T-helper 2 cell treated with Interferon-gamma antibody and Interleukin-4, amounts not matched to agents 5 μg/mL and 100 μg/mL, for 36 hours (primary cell): ENCODE data around the gene EIF4G3.
A peak's percentile ranks its signal among the peaks of the same experiment; 100 is the strongest.
"Not testable (repeated sequence)": the region's sequence is repeated elsewhere in the genome, so short reads cannot be mapped to it uniquely, and the experiment has no call there.

Experiments used
- DNase-seq: peaks from one replicate; pipeline ENCODE4 v3.0.0; 2021; ENCODE audit warnings: low spot score
- H3K27ac Mint-ChIP-seq: one replicate; pipeline ENCODE4 v1.8.0; 2021; ENCODE audit warnings: mild to moderate bottlenecking, mixed read lengths
- H3K27me3 Mint-ChIP-seq: one replicate; pipeline ENCODE4 v1.8.0; 2021; ENCODE audit warnings: low read depth, mixed read lengths
- H3K36me3 Mint-ChIP-seq: one replicate; pipeline ENCODE4 v1.8.0; 2021; ENCODE audit warnings: low read depth, mixed read lengths
- H3K4me1 Mint-ChIP-seq: one replicate; pipeline ENCODE4 v1.8.0; 2021; ENCODE audit warnings: low read depth, mixed read lengths
- H3K4me3 Mint-ChIP-seq: one replicate; pipeline ENCODE4 v1.8.0; 2022; ENCODE audit warnings: mild to moderate bottlenecking, moderate library complexity, mixed read lengths
- H3K9me3 Mint-ChIP-seq: one replicate; pipeline ENCODE4 v1.8.0; 2021; ENCODE audit warnings: mixed read lengths

EIF4G3 gene

DNA sequence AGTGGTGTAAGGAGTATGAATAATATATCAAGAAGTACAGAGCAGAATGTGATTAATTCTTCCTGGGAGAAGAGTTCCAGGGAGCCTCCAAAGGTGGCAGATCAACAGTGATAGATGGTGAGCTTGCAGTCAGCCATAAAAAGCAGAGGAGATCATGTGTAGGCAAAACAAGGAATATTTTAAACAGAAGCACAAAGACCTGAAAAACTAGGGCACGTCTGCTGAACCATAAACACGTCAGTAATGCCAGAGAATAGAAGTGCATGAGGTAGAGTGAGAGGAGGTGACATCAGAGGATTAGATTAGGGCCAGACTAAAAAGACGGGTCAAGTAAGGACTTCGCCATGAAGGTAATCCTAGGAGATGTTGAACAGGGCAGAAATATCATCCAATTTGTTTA is 151.8 kb downstream of the EIF4G3 start:
- no peaks in the 10 kb centered on the region for H3K27me3 Mint-ChIP-seq
- no peaks in the 10 kb centered on the region for H3K9me3 Mint-ChIP-seq
- peaks cover 11% of the 10 kb centered on the region for H3K36me3 Mint-ChIP-seq
- no peak overlapping the region for H3K4me3 Mint-ChIP-seq
- no peak overlapping the region for H3K27ac Mint-ChIP-seq
- H3K4me1 Mint-ChIP-seq: peaks cover 22% of the 10 kb centered on the region
- DNase-seq: no peak

DNA sequence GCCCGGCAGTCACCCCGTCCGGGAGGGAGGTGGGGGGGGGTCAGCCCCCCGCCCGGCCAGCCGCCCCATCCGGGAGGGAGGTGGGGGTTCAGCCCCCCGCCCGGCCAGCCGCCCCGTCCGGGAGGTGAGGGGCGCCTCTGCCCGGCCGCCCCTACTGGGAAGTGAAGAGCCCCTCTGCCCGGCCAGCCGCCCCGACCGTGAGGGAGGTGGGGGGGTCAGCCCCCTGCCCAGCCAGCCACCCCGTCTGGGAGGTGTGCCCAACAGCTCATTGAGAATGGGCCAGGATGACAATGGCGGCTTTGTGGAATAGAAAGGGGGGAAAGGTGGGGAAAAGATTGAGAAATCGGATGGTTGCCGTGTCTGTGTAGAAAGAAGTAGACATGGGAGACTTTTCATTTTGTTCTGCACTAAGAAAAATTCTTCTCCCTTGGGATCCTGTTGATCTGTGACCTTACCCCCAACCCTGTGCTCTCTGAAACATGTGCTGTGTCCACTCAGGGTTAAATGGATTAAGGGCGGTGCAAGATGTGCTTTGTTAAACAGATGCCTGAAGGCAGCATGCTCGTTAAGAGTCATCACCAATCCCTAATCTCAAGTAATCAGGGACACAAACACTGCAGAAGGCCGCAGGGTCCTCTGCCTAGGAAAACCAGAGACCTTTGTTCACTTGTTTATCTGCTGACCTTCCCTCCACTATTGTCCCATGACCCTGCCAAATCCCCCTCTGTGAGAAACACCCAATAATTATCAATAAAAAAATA is 152.4 kb downstream of the EIF4G3 start:
- peaks cover 11% of the 10 kb centered on the region for H3K36me3 Mint-ChIP-seq
- H3K27ac Mint-ChIP-seq, H3K4me3 Mint-ChIP-seq, DNase-seq, H3K9me3 Mint-ChIP-seq, H3K27me3 Mint-ChIP-seq: not testable (repeated sequence)
- H3K4me1 Mint-ChIP-seq: peaks cover 22% of the 10 kb centered on the region

DNA sequence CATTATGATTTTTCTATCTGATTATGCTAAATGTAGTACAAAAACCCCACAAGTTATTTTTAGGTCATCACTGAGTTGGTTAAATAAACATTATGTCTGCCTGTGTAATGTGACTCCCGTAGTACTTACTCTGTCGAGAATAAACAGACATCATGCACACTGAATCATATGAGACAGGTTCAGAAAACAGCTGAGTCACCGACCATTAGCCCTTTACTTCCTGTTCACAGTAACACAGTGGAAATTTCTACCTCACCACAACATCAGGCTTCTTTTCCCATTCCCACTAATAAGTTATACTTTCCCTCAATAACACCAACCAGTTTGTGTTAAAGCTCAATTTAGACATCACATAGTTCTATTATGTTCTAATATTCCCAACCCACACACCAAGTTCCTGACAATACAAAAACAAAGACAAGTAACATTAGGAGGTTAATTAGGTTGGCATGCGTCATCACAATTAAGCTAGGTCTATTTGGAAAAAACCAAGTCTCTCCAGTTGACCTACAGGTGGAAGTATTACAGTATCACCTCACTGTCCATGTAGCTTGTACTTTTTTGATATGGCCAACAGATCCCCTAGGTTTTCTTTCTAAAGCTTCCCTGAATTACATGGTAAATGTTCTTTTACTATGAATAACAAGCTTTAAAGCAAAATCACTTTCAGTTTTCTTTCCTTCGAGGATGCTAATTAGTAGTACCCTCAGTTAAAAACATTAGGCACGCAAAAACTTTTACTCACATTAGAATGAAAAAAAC is 154.2 kb downstream of the EIF4G3 start:
- peak; percentile 43 for DNase-seq
- H3K27ac Mint-ChIP-seq: peak overlapping the region; percentile 90
- H3K36me3 Mint-ChIP-seq: peaks cover 14% of the 10 kb centered on the region
- peak overlapping the region; percentile 71 for H3K4me3 Mint-ChIP-seq
- H3K4me1 Mint-ChIP-seq: peaks cover 13% of the 10 kb centered on the region
- no peaks in the 10 kb centered on the region for H3K9me3 Mint-ChIP-seq
- no peaks in the 10 kb centered on the region for H3K27me3 Mint-ChIP-seq

DNA sequence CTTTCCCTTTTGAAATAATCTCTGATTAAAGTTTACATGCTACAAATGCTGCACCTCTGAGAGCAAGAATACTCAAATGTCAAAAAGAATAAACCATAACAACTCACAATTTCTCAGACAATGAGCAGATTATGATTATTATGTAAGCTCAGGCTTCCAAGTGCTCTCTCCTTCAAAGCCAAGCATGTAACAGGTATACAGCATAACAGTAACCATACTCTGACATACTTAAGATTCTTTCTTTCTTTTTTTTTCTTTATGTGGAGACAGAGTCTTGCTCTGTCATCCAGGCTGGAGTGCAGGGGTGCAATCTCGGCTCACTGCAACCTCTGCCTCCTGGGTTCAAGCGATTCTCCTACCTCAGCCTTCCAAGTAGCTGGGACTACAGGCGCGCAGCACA is 155.4 kb downstream of the EIF4G3 start:
- peaks cover 14% of the 10 kb centered on the region for H3K4me1 Mint-ChIP-seq
- no peak overlapping the region for H3K4me3 Mint-ChIP-seq
- H3K36me3 Mint-ChIP-seq: peaks cover 13% of the 10 kb centered on the region
- no peaks in the 10 kb centered on the region for H3K27me3 Mint-ChIP-seq
- H3K9me3 Mint-ChIP-seq: no peaks in the 10 kb centered on the region
- no peak for DNase-seq
- H3K27ac Mint-ChIP-seq: peak overlapping the region; percentile 3

DNA sequence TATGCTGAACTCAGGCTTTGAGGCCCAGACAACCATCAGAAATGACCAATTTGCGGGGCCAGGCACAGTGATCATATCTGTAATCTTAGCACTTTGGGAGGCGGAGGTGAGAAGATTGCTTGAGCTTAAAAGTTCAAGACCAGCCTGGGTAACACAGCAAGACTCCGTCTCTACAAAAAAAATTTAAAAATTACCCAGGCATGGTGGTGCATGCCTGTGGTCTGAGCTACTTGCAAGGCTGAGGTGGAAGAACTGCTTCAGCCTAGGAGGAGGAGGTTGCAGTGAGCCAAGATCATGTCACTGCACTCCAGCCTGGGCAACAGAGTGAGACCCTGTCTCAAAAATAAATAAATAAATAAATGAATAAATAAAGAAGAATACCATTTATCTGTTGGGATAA is 156.5 kb downstream of the EIF4G3 start:
- no peak for DNase-seq
- Mint-ChIP-seq H3K4me3 (no peak overlapping the region), H3K27ac (no peak overlapping the region), H3K9me3 (no peaks in the 10 kb centered on the region), H3K4me1 (peaks cover 19% of the 10 kb centered on the region), H3K36me3 (peaks cover 12% of the 10 kb centered on the region), H3K27me3 (no peaks in the 10 kb centered on the region)

DNA sequence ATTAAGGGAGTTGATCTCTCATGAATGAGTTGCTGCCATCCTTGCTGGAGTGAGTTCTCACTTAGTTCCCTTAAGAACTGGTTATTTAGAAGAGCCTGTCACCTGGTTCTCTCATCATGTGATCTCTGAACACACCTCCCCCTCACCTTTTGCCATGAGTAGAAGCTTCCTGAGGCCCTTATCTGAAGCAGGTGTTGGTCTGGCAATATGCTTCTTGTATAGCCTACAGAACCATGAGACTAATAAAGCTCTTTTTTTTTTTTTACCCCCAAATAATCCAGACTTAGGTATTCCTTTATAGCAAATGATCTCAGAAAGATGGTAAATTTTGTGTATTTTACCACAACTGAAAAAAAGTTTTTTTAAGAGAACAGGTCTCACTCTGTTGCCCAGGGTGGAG is 158.0 kb downstream of the EIF4G3 start:
- no peaks in the 10 kb centered on the region for H3K27me3 Mint-ChIP-seq
- no peak overlapping the region for H3K27ac Mint-ChIP-seq
- no peak overlapping the region for H3K4me3 Mint-ChIP-seq
- no peaks in the 10 kb centered on the region for H3K9me3 Mint-ChIP-seq
- peaks cover 26% of the 10 kb centered on the region for H3K4me1 Mint-ChIP-seq
- peaks cover 12% of the 10 kb centered on the region for H3K36me3 Mint-ChIP-seq
- no peak for DNase-seq

- Mint-ChIP-seq H3K9me3 (no peaks in the 10 kb centered on the region), H3K4me3 (no peak overlapping the region), H3K27me3 (no peaks in the 10 kb centered on the region), H3K4me1 (peaks cover 15% of the 10 kb centered on the region), H3K36me3 (peaks cover 11% of the 10 kb centered on the region), H3K27ac (no peak overlapping the region)
- DNase-seq: no peak
Observed at GRCh38 chr1:21013510-21013909, 163.2 kb downstream of the EIF4G3 start.

- Mint-ChIP-seq H3K9me3 (no peaks in the 10 kb centered on the region), H3K27ac (no peak overlapping the region), H3K4me1 (peaks cover 15% of the 10 kb centered on the region), H3K36me3 (peaks cover 10% of the 10 kb centered on the region), H3K27me3 (no peaks in the 10 kb centered on the region), H3K4me3 (no peak overlapping the region)
- DNase-seq: no peak
Observed at GRCh38 chr1:21012937-21013336, 163.8 kb downstream of the EIF4G3 start.

DNA sequence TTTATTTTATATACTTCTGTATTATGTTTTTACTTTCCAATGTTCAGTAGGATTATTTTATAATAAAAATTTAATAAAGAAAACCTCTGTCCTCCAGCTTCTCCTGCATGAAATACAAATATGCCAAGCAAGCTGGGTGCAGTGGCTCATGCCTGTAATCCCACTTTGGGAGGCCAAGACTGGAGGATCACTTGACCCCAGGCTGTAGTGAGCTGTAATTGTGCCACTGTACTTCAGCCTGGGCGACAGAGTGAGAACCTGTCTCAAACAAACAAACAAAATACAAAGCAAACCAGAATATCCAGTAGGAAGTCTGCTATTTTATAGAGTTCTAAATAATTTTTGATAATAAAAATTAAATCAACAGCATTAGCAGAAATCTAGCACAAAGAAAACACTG is 168.8 kb downstream of the EIF4G3 start:
- Mint-ChIP-seq H3K27me3 (no peaks in the 10 kb centered on the region), H3K9me3 (no peaks in the 10 kb centered on the region), H3K27ac (no peak overlapping the region), H3K4me3 (no peak overlapping the region), H3K4me1 (peaks cover 10% of the 10 kb centered on the region), H3K36me3 (peaks cover 4% of the 10 kb centered on the region)
- no peak for DNase-seq

- DNase-seq: no peak
- no peak overlapping the region for H3K27ac Mint-ChIP-seq
- peaks cover 12% of the 10 kb centered on the region for H3K4me1 Mint-ChIP-seq
- no peak overlapping the region for H3K4me3 Mint-ChIP-seq
- no peaks in the 10 kb centered on the region for H3K27me3 Mint-ChIP-seq
- H3K36me3 Mint-ChIP-seq: peaks cover 5% of the 10 kb centered on the region
- H3K9me3 Mint-ChIP-seq: no peaks in the 10 kb centered on the region
Observed at GRCh38 chr1:21005466-21006239, 171.0 kb downstream of the EIF4G3 start.

DNA sequence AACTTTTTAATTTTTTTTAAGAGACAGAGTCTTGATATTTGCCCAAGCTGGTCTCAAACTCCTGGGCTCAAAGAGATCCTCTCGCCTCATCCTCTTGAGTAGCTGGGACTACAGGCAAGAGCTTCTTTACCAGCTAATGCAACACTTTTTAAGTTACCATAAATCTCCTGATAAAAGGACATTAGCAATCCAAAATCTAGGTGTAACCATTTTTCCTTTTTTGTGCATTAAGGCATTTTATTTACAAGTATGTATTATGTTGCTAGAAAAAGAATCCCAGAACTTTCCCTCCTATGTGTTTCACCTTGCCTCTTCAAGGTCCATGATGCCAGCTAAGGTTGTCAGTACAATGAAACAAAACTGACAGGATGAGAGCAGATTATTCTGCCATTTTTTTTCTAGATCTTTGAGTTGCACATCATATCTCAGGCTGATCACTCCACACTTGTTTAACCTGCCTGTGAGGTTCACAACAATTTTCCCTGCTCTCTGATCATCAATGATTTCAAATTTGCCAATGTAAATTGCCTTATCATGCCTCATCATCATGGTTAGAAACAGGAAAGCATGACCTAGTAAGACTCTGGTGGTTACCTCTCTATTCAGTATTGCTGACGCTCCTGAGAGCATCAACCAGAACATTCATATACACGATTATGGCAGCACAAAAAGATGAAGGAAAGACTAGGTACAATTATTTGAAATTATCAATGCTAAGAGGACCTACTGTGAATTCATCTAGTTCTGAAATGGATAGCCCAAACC is 173.2 kb downstream of the EIF4G3 start:
- Mint-ChIP-seq H3K27ac (no peak overlapping the region), H3K36me3 (peaks cover 5% of the 10 kb centered on the region), H3K9me3 (no peaks in the 10 kb centered on the region), H3K4me3 (no peak overlapping the region), H3K4me1 (peaks cover 20% of the 10 kb centered on the region), H3K27me3 (no peaks in the 10 kb centered on the region)
- DNase-seq: no peak

GRCh38 chr1:21001042-21001441 is 175.7 kb downstream of the EIF4G3 start:
- Mint-ChIP-seq H3K4me3 (no peak overlapping the region), H3K4me1 (peaks cover 26% of the 10 kb centered on the region), H3K27ac (no peak overlapping the region), H3K9me3 (no peaks in the 10 kb centered on the region), H3K36me3 (peaks cover 5% of the 10 kb centered on the region), H3K27me3 (no peaks in the 10 kb centered on the region)
- DNase-seq: no peak

DNA sequence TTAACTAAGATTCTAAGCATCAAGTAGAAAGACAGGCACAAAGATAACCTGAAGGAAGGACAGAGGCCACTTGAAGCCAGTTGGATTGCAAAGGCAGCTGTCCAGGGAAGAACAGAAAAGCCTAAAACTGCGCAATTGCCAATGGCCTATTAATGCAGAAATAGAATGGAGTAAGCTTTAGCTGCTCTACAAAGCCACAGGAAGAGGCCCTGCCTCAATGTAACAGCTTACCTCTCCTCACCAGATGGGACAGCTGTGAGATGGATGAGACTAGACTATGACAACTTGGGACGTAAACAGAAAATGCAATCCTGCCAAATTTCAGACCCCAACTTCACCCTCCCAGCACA is 176.5 kb downstream of the EIF4G3 start:
- Mint-ChIP-seq H3K9me3 (no peaks in the 10 kb centered on the region), H3K36me3 (peaks cover 5% of the 10 kb centered on the region), H3K4me1 (peaks cover 26% of the 10 kb centered on the region), H3K4me3 (no peak overlapping the region), H3K27ac (no peak overlapping the region), H3K27me3 (no peaks in the 10 kb centered on the region)
- DNase-seq: no peak
